ENCODE data around the gene JPH3.

DNA sequence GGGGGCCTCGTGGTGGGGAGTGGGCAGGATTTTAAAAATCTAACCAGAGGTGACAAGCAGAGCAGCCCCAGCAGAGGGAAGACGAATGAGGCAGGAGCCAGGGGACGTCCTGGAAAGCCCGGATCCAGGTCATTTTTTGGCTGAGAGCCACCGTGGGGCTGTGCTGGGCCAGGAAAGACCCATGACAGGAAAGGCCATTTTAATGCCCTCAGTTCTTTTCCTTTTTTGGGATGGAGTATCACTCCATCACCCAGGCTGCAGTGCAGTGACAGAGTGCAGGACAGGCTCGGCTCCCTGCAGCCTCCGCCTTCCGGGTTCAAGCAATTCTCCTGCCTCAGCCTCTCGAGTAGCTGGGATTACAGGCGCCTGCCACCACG is 30.5 kb upstream of the JPH3 start:
- no peak for TF ChIP-seq POLR2A (IDR thresholded peaks at IDR 0.05)
- TF ChIP-seq, protein P1, sequence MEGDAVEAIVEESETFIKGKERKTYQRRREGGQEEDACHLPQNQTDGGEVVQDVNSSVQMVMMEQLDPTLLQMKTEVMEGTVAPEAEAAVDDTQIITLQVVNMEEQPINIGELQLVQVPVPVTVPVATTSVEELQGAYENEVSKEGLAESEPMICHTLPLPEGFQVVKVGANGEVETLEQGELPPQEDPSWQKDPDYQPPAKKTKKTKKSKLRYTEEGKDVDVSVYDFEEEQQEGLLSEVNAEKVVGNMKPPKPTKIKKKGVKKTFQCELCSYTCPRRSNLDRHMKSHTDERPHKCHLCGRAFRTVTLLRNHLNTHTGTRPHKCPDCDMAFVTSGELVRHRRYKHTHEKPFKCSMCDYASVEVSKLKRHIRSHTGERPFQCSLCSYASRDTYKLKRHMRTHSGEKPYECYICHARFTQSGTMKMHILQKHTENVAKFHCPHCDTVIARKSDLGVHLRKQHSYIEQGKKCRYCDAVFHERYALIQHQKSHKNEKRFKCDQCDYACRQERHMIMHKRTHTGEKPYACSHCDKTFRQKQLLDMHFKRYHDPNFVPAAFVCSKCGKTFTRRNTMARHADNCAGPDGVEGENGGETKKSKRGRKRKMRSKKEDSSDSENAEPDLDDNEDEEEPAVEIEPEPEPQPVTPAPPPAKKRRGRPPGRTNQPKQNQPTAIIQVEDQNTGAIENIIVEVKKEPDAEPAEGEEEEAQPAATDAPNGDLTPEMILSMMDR (IDR thresholded peaks at IDR 0.05) = no peak
